Peyer's patch (tissue), 4 donors: ENCODE results near the gene TMEM132C. TPM values are rescaled to one million over a fixed set of nuclear protein-coding genes. Genes with fewer than 3 reads are reported as not detected.

Experiments
- DNase-seq, 3 donors: peaks; one replicate each; pipeline ENCODE4 v3.0.0-alpha.2; 2017 to 2019
- H3K27ac ChIP-seq, 4 donors: fragments of 200-600 bp; sonication (generic); one replicate each; pipeline ENCODE4 v1.5.1; 2016 to 2019
- H3K27me3 ChIP-seq, 2 donors: fragments of 200-600 bp; sonication (generic); one replicate each; pipeline ENCODE4 v1.5.1; 2019
- H3K36me3 ChIP-seq, 3 donors: fragments of 200-600 bp; sonication (generic); one replicate each; pipeline ENCODE4 v1.5.1; 2016 to 2019
- H3K4me1 ChIP-seq, 4 donors: fragments of 200-600 bp; sonication (generic); one replicate each; pipeline ENCODE4 v1.5.1; 2016 to 2019
- H3K4me3 ChIP-seq, 4 donors: fragments of 200-600 bp; sonication (generic); 1 replicate in 3 of 4; 2 replicates in 1 of 4; pipeline ENCODE4 v1.5.1; 2016 to 2019; ENCODE audit warnings: mild to moderate bottlenecking in 1 of 4
- H3K9me3 ChIP-seq, 4 donors: fragments of 200-600 bp; sonication (generic); one replicate each; pipeline ENCODE4 v1.5.1; 2016 to 2019; ENCODE audit warnings: mild to moderate bottlenecking in 1 of 4
- CTCF ChIP-seq, 6 experiments: fragments of 450-650 bp in 4 of 6; fragments of 200-600 bp in 2 of 6; sonication (generic) in 1 of 6; IDR thresholded peaks; one replicate each; pipeline ENCODE4 v1.5.1; 2017 to 2019; ENCODE audit warnings: antibody characterized with exemption in 6 of 6, mild to moderate bottlenecking in 3 of 6, moderate library complexity in 1 of 6
- POLR2A ChIP-seq, 2 donors: fragments of 450-650 bp; IDR thresholded peaks; one replicate each; pipeline ENCODE4 v1.5.1; 2017; ENCODE audit warnings: antibody characterized with exemption in 2 of 2, mild to moderate bottlenecking in 2 of 2, moderate library complexity in 2 of 2
- total RNA-seq, 4 donors: library from RNA; depleted of rRNA; stranded (reverse); fragments of >200 nt; gene quantifications; one replicate each; pipeline ENCODE4 v1.1.0, GENCODE V29; 2016

The TMEM132C gene
- total RNA-seq, 4 donors from 2014 or later = 0.88 to 5.0 (median 2.0) TPM

DNA sequence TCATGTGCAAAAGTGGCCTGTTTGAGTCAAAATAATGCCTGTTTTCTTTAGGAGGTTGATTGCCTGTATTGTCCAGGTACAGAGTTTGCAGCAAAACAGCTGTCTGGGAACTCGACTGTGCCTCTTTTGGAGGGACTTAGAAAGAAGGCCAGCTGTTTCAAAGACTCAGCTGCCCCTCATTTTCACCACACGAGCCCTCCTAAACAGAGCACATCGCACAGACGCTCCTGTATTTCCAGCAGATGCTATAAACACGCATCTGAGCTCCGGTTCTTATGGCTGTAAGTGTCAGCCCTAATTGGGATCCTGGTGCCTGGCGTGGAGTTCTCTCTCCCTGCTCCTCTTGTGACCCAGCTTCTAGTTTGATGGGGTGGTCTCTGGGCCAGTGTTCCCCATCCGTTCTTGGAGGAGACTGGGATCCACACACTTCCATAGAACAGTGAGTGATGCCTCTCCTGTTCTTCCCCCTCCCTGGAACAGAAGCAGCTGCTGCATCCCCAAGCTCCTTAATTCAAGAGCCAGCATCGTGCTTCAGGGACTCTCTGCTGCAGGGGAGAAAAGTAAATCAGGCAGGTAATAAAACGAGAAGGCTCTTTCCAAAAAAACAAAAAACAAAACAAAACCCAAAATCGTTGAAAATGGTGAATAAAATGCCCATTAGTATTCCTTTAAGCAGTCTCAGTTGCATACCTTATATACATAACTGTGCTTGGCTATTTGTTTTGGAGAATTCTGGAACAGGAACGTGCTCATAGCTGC, 287.8 kb downstream of the TMEM132C start:
- H3K27me3 ChIP-seq = no peaks in the 10 kb centered on the region
- no peaks in the 10 kb centered on the region for H3K36me3 ChIP-seq
- TF ChIP-seq CTCF (IDR thresholded peaks at IDR 0.05) = no peak
- TF ChIP-seq POLR2A (IDR thresholded peaks at IDR 0.05) = no peak
- H3K4me3 ChIP-seq = no peak overlapping the region
- no peak overlapping the region for H3K27ac ChIP-seq
- no peaks in the 10 kb centered on the region for H3K4me1 ChIP-seq
- H3K9me3 ChIP-seq = no peaks in the 10 kb centered on the region
- no peak for DNase-seq

DNA sequence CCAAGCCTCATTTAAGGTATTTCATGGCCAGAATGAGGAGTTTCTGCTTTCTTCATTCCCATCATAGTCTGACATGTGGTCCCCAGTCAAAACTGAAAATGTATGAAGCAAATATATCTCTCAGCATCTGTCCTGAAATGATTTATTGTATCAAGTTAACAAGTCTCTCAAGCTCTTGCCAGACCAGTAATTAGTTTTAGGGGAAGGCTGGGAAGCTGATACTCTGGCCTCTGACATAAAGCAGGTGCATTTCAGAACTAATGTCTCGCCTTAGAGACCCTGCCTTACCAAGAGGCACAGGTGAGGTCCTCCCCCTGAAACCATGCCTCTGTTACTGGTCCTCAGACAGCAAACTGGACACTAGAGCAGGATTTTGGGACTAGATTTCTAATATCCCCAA, 290.3 kb downstream of the TMEM132C start:
- no peak overlapping the region for H3K27ac ChIP-seq
- no peak for DNase-seq
- H3K4me1 ChIP-seq = no peaks in the 10 kb centered on the region
- no peaks in the 10 kb centered on the region for H3K36me3 ChIP-seq
- no peak overlapping the region for H3K4me3 ChIP-seq
- TF ChIP-seq CTCF (IDR thresholded peaks at IDR 0.05) (no peak), POLR2A (IDR thresholded peaks at IDR 0.05) (no peak)
- no peaks in the 10 kb centered on the region for H3K27me3 ChIP-seq
- H3K9me3 ChIP-seq = no peaks in the 10 kb centered on the region

DNA sequence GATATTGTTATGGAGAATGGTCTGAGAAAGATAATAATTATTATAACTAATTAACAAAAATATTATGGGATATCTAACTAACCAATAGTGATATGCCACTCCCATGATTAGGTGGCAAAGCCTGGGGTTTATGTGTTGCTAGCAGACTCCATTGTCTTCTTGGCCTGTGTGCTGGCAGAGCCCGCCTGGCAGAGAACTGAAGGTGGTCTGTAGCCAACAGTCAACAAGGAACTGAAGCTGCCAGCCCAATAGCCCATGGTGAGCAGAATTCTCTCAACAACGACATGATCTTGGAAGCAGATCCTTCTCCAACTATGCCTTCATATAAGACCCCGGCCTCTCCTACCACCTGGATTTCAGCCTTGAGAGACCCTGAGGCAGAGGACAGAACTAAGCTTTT, 298.0 kb downstream of the TMEM132C start:
- H3K4me1 ChIP-seq = no peaks in the 10 kb centered on the region
- H3K9me3 ChIP-seq = no peaks in the 10 kb centered on the region
- H3K36me3 ChIP-seq = no peaks in the 10 kb centered on the region
- TF ChIP-seq CTCF (IDR thresholded peaks at IDR 0.05) (no peak), POLR2A (IDR thresholded peaks at IDR 0.05) (no peak)
- no peak overlapping the region for H3K27ac ChIP-seq
- no peak for DNase-seq
- H3K27me3 ChIP-seq = no peaks in the 10 kb centered on the region
- no peak overlapping the region for H3K4me3 ChIP-seq

- no peaks in the 10 kb centered on the region for H3K4me1 ChIP-seq
- no peak overlapping the region for H3K27ac ChIP-seq
- no peak for DNase-seq
- no peaks in the 10 kb centered on the region for H3K36me3 ChIP-seq
- no peaks in the 10 kb centered on the region for H3K9me3 ChIP-seq
- no peak overlapping the region for H3K4me3 ChIP-seq
- H3K27me3 ChIP-seq = no peaks in the 10 kb centered on the region
- no peak for TF ChIP-seq POLR2A (IDR thresholded peaks at IDR 0.05)
- no peak for TF ChIP-seq CTCF (IDR thresholded peaks at IDR 0.05)
Observed at GRCh38 chr12:128567730-128568129, 300.8 kb downstream of the TMEM132C start.

- no peak overlapping the region for H3K27ac ChIP-seq
- H3K9me3 ChIP-seq = no peaks in the 10 kb centered on the region
- H3K4me3 ChIP-seq = no peak overlapping the region
- H3K4me1 ChIP-seq = no peaks in the 10 kb centered on the region
- no peak for TF ChIP-seq POLR2A (IDR thresholded peaks at IDR 0.05)
- no peak for TF ChIP-seq CTCF (IDR thresholded peaks at IDR 0.05)
- no peaks in the 10 kb centered on the region for H3K27me3 ChIP-seq
- no peaks in the 10 kb centered on the region for H3K36me3 ChIP-seq
- no peak for DNase-seq
Observed at GRCh38 chr12:128570191-128571065, 303.5 kb downstream of the TMEM132C start.
